Measurements from ENCODE around the gene COQ4.

COQ4 gene

DNA sequence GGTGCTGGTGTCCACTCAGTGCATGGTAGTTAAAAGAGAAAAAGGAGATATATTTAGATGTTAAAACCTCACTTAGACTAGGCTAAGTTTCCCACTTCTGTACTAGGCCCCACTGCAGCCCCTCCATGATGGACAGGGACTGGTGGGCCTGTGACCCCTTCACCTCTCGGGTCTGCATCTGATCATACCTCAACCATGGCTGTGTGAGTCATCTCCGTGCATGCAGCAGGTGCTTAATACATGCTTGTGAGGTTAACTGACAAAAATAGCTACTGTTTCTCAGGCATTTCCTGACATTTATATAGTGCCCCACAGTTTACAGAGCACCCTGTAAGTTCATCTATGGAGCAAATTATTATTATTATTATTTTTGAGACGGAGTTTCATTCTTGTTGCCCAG, 40.1 kb downstream of the COQ4 start:
- ChIA-PET CTCF (interaction anchor here (0.7 to 6.6 kb wide), 47 partner anchors 8 to 339 kb away, joined by 3 to 80 read pairs (median 5); partner anchors contain the start of genes CERCAM, PKN3 and URM1), POLR2A (interaction anchor here (0.7 to 3.3 kb wide), 3 partner anchors 8 to 167 kb away, joined by 3 to 23 read pairs (median 15); partner anchors contain the start of genes CERCAM and URM1)
- TF ChIP-seq, protein P1, sequence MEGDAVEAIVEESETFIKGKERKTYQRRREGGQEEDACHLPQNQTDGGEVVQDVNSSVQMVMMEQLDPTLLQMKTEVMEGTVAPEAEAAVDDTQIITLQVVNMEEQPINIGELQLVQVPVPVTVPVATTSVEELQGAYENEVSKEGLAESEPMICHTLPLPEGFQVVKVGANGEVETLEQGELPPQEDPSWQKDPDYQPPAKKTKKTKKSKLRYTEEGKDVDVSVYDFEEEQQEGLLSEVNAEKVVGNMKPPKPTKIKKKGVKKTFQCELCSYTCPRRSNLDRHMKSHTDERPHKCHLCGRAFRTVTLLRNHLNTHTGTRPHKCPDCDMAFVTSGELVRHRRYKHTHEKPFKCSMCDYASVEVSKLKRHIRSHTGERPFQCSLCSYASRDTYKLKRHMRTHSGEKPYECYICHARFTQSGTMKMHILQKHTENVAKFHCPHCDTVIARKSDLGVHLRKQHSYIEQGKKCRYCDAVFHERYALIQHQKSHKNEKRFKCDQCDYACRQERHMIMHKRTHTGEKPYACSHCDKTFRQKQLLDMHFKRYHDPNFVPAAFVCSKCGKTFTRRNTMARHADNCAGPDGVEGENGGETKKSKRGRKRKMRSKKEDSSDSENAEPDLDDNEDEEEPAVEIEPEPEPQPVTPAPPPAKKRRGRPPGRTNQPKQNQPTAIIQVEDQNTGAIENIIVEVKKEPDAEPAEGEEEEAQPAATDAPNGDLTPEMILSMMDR (IDR thresholded peaks at IDR 0.05; ENCODE audit: insufficient read depth, low read length, missing control alignments): no peak
- no peak overlapping the region for H3K4me3 ChIP-seq (ENCODE audit: low read depth, low read length)
- DNase-seq (ENCODE audit: low read depth, low spot score): no peak

DNA sequence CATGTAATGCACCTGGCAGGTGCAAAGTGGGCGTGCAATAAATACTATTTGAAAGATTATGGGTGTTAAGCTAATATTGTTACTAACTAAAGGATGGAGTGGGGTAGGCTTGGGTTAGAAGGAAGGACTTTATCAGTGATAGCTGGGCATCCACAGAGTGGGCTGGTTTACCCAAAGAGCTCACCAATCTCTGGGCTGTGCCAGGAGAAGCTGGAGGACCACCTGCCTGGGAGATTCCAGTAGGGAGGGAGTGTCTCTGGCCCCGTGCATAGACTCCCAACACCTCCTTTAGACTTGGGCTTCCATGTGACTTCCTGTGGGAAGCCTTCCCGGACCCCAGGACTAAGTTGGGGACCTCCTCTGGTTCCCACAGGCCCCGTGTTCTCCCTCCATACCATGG, 42.9 kb downstream of the COQ4 start:
- no peak overlapping the region for H3K4me3 ChIP-seq (ENCODE audit: low read depth, low read length)
- no peak for DNase-seq (ENCODE audit: low read depth, low spot score)
- ChIA-PET POLR2A (interaction anchor here (0.8 to 1.5 kb wide), 2 partner anchors 22 to 187 kb away, joined by 3 to 6 read pairs; partner anchors contain the start of gene SPTAN1), CTCF (interaction anchor here (1.2 to 6.6 kb wide), 6 partner anchors 18 to 188 kb away, joined by 3 to 80 read pairs (median 28); partner anchors contain the start of gene CERCAM)
- TF ChIP-seq, protein P1 (IDR thresholded peaks at IDR 0.05; ENCODE audit: insufficient read depth, low read length, missing control alignments): no peak

DNA sequence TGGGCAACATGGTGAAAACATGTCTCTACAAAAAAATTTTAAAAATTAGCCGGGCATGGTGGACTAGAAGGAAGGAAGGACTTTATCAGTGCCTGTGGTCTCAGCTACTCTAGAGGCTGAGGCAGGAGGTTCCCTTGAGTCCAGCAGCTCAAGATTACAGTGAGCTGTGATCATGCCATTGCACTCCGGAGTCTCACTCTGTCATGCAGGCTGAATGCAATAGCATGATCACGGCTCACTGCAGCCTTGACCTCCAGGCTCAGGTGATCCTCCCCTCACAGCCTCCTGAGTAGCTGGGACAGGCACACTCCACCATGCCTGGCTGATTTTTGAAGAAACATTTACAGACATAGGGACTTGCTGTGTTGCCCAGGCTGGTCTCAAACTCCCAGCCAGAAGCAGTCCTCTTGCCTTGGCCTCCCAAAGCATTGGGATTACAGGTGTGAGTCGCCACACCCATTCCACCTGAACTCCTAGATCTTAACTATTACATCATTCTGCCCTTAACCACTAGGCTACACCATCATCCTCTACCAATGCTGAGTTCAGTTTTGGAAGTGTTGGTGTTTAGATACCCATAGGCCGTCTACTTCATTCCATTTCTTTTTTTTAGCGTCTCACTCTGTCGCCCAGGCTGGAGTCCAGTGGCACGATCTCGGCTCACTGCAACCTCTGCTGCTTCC, 46.5 kb downstream of the COQ4 start:
- no peak for DNase-seq (ENCODE audit: low read depth, low spot score)
- ChIA-PET POLR2A (no interaction called here), CTCF (interaction anchor here (0.7 to 1.6 kb wide), 5 partner anchors 14 to 51 kb away, joined by 3 to 8 read pairs (median 3); partner anchors contain the start of gene CERCAM)
- no peak overlapping the region for H3K4me3 ChIP-seq (ENCODE audit: low read depth, low read length)
- TF ChIP-seq, protein P1 (IDR thresholded peaks at IDR 0.05; ENCODE audit: insufficient read depth, low read length, missing control alignments): no peak

DNA sequence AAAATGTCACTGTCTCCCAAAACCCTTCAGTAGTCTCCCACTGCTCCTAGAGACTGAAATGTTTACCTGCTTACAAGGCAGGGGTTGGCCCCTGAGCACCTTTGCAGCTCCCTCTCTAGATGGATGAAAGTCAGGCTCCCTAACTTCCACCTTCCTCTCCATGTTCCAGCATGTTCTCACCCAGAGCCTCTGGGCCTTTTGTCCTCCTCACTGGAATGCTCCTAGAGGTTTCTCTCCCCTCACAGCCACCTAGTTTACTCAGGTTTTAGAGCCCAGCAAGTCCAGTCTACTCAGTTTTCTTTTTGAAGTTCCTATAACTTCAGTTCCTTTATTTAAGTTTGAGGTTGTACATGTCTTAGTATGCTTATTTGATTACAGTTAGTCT, 47.7 kb downstream of the COQ4 start:
- TF ChIP-seq, protein P1 (IDR thresholded peaks at IDR 0.05; ENCODE audit: insufficient read depth, low read length, missing control alignments): no peak
- DNase-seq (ENCODE audit: low read depth, low spot score): no peak
- ChIA-PET CTCF (interaction anchor here (0.8 to 2.9 kb wide), 8 partner anchors 9 to 75 kb away, joined by 3 to 32 read pairs (median 4); partner anchors contain the start of gene CERCAM), POLR2A (interaction anchor here (0.9 to 2.8 kb wide), 4 partner anchors 8 to 47 kb away, joined by 3 to 23 read pairs (median 4); no protein-coding TSS in a partner anchor)
- H3K4me3 ChIP-seq (ENCODE audit: low read depth, low read length): peak overlapping the region; percentile 98

DNA sequence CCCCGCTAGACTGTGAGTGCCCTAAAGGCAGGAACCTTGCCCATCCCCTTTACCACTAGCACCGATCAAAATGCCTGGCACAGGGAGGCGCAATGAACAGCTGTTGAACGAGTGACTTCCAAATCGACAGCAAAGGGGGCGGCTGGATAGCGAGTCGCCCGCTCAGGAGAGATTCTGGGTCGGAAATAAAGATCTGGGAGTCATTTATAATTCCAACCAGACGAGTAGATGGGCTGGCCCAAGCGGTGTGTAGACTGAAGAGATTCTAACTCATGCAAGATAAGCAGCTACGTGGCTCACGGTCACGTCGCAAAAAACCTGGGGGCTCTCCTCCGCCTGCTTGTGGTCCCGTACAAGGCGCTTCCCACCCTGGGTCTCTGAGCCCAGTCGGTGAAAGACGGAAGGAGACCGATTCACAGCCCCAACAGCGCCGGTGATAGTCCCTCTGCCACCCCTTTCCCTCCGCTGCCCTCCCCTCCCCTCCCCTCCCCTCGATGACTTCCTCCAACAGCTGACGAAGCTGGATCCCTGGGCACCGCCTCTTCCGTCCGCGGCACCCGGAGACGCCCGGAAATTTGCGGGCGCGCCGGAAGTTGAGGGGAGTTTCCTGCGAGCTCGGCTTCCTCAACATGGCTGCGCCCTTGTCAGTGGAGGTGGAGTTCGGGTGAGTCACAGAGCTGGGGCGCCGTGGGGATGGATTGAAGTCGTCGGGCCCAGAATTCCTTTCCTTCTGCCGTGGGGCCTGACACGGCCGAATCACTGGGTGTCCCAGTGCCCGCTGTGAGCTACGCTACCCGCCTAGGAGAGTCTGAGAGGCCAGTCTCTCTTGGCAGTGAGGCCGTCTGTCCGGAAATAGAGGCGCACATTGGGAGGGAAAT, 48.4 kb downstream of the COQ4 start, which contains the start of gene URM1:
TSS of gene URM1 (plus strand) at position 623 of the 878 bp plus-strand sequence. CDS start at position 630, 7 bp downstream.
- ChIA-PET POLR2A (interaction anchor here (0.7 to 2.8 kb wide), 11 partner anchors 9 to 179 kb away, joined by 3 to 23 read pairs (median 4); partner anchors contain the start of genes CERCAM, GOLGA2 and SWI5), CTCF (interaction anchor here (0.8 to 2.9 kb wide), 10 partner anchors 9 to 75 kb away, joined by 3 to 32 read pairs (median 6); partner anchors contain the start of gene CERCAM)
- TF ChIP-seq, protein P1 (IDR thresholded peaks at IDR 0.05; ENCODE audit: insufficient read depth, low read length, missing control alignments): peak; percentile 19
- peak; percentile 81 for DNase-seq (ENCODE audit: low read depth, low spot score)
- peak within 1 kb of the TSS; percentile 98 for H3K4me3 ChIP-seq (ENCODE audit: low read depth, low read length)
